Chondrocyte (in vitro differentiated cells): ENCODE results near the gene SOS2. TPM values are rescaled to one million over a fixed set of nuclear protein-coding genes. Genes with fewer than 3 reads are reported as not detected.

Source experiments
- DNase-seq: peaks from one replicate; pipeline ENCODE4 v3.0.0; 2021; ENCODE audit warnings: mixed read lengths, low spot score
- H3K27ac Mint-ChIP-seq: one replicate; pipeline ENCODE4 v1.8.0; 2021; ENCODE audit warnings: mild to moderate bottlenecking, moderate library complexity, mixed read lengths; ENCODE audit not compliant: unreplicated experiment
- H3K27me3 Mint-ChIP-seq: 2 replicates; pipeline ENCODE4 v1.8.0; 2021; ENCODE audit warnings: low read depth, mixed read lengths
- H3K36me3 Mint-ChIP-seq: 2 replicates; pipeline ENCODE4 v1.8.0; 2021; ENCODE audit warnings: low read depth, mixed read lengths
- H3K4me1 Mint-ChIP-seq: 2 replicates; pipeline ENCODE4 v1.8.0; 2021; ENCODE audit warnings: low read depth, mild to moderate bottlenecking, mixed read lengths
- H3K4me3 Mint-ChIP-seq: one replicate; pipeline ENCODE4 v1.8.0; 2021; ENCODE audit warnings: mild to moderate bottlenecking, moderate library complexity, mixed read lengths; ENCODE audit not compliant: unreplicated experiment
- H3K9me3 Mint-ChIP-seq: 2 replicates; pipeline ENCODE4 v1.8.0; 2021; ENCODE audit warnings: low read depth, mixed read lengths
- total RNA-seq: library from RNA; stranded (reverse); gene quantifications from 3 replicates; pipeline ENCODE4 v1.2.1, GENCODE V29; 2021
- TF ChIP-seq, protein P1 (sequence below): fragments of 200-600 bp; sonication (generic); IDR thresholded peaks from 2 replicates; pipeline ENCODE4 v1.5.0; 2021; ENCODE audit warnings: antibody characterized with exemption, mild to moderate bottlenecking, moderate library complexity

Gene SOS2
- total RNA-seq, 1 donor from 2014 or later = 28.1 TPM

DNA sequence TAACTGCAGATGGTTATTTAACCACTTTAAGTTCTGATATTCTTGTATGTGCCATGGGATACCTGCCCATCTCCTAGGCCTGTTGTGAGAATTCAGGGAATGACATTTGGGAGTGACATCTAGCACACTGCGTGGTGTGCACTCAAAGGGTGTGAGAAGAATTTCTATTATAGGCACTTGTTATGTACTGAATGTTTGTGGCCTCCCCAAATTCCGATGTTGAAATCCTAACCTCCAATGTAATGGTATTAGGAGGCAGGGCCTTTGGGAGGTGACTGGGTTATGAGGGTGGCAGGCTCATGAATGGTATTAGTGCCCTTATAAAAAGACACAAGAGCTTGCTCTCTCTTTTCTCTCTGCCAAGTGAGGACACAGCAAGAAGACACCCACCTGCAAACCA lies 142.6 kb downstream of the SOS2 start:
- H3K4me3 Mint-ChIP-seq = no peak overlapping the region
- DNase-seq = no peak
- peaks cover 12% of the 10 kb centered on the region for H3K4me1 Mint-ChIP-seq

GRCh38 chr14:50088117-50088515 lies 143.3 kb downstream of the SOS2 start:
- no peak for DNase-seq
- H3K36me3 Mint-ChIP-seq = peaks cover 2% of the 10 kb centered on the region
- H3K4me1 Mint-ChIP-seq = peaks cover 15% of the 10 kb centered on the region
- no peak overlapping the region for H3K27ac Mint-ChIP-seq
- no peaks in the 10 kb centered on the region for H3K9me3 Mint-ChIP-seq
- H3K4me3 Mint-ChIP-seq = no peak overlapping the region
- TF ChIP-seq, protein P1, sequence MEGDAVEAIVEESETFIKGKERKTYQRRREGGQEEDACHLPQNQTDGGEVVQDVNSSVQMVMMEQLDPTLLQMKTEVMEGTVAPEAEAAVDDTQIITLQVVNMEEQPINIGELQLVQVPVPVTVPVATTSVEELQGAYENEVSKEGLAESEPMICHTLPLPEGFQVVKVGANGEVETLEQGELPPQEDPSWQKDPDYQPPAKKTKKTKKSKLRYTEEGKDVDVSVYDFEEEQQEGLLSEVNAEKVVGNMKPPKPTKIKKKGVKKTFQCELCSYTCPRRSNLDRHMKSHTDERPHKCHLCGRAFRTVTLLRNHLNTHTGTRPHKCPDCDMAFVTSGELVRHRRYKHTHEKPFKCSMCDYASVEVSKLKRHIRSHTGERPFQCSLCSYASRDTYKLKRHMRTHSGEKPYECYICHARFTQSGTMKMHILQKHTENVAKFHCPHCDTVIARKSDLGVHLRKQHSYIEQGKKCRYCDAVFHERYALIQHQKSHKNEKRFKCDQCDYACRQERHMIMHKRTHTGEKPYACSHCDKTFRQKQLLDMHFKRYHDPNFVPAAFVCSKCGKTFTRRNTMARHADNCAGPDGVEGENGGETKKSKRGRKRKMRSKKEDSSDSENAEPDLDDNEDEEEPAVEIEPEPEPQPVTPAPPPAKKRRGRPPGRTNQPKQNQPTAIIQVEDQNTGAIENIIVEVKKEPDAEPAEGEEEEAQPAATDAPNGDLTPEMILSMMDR = no peak
- H3K27me3 Mint-ChIP-seq = no peaks in the 10 kb centered on the region

More for the DNA sequence above, 142.6 kb downstream of the SOS2 start:
- TF ChIP-seq, protein P1 = no peak
- Mint-ChIP-seq H3K27ac (no peak overlapping the region), H3K9me3 (no peaks in the 10 kb centered on the region), H3K36me3 (peaks cover 2% of the 10 kb centered on the region), H3K27me3 (no peaks in the 10 kb centered on the region)

GRCh38 chr14:50087341-50088116 lies 143.8 kb downstream of the SOS2 start:
- Mint-ChIP-seq H3K36me3 (peaks cover 2% of the 10 kb centered on the region), H3K4me1 (peaks cover 16% of the 10 kb centered on the region), H3K27ac (no peak overlapping the region), H3K9me3 (no peaks in the 10 kb centered on the region), H3K4me3 (no peak overlapping the region), H3K27me3 (no peaks in the 10 kb centered on the region)
- DNase-seq = no peak
- TF ChIP-seq, protein P1 = no peak

DNA sequence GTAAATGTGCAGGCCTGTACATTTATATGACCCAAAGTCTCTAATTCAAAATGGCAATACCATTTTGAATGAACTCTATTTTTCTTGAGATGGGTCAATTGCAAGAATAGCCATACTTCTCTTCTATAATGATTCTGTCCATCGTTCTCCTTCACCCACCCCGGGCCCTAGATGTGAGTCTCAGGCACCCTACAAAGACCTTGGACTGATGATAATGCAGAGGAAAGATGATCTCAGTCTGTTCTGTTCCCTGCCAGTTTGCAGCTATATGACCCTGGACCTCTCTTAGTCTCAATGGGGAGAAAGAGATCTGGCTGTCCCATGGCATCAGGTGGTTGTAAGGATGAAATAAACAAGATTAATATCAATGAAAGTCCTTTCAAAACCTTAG lies 145.1 kb downstream of the SOS2 start:
- DNase-seq = no peak
- peak overlapping the region; percentile 20 for H3K27ac Mint-ChIP-seq
- TF ChIP-seq, protein P1 = no peak
- peaks cover 21% of the 10 kb centered on the region for H3K4me1 Mint-ChIP-seq
- no peak overlapping the region for H3K4me3 Mint-ChIP-seq
- no peaks in the 10 kb centered on the region for H3K9me3 Mint-ChIP-seq
- no peaks in the 10 kb centered on the region for H3K27me3 Mint-ChIP-seq
- H3K36me3 Mint-ChIP-seq = peaks cover 2% of the 10 kb centered on the region

DNA sequence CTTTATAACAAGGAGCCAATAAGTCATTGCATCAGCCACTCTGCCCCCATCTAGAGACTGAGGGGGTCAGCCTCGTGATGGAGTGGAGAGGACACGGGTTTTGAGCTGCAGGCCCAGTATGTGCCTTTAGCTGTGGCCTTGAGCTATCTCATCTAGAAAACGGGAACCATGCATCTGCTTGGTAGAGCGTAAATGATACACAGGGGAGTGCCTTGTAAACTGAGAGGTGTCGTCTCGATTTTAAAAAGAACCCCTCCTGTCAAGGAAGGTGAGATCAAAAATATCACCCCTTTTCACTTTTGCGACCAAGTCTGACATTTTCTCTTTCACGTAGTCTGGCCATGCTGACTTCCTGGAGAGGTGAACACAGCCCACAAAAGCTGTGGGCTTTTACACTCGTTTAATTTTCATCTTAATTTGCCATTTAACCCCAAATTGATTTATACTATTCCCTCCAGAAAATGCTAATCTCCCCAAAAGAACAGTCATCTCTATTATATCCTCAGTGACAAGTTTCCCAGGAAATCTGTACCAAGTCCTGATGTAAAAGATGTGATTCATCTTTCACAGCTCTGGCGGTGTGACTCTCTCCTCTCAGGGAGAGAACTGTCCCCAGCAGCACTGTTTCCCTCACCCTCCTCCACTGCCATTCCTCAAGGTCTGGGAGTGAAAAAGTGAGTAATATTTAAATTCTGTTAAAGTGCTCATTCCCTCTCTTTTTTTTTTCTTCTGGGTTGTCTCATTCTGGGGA lies 145.6 kb downstream of the SOS2 start:
- Mint-ChIP-seq H3K27me3 (no peaks in the 10 kb centered on the region), H3K4me1 (peaks cover 21% of the 10 kb centered on the region), H3K27ac (peak overlapping the region; percentile 20), H3K9me3 (no peaks in the 10 kb centered on the region), H3K36me3 (peaks cover 2% of the 10 kb centered on the region), H3K4me3 (no peak overlapping the region)
- TF ChIP-seq, protein P1 = no peak
- no peak for DNase-seq
